IMR-90 (cell line): ENCODE measurements around the gene RADIL. TPM values are rescaled to one million over a fixed set of nuclear protein-coding genes. Genes with fewer than 3 reads are reported as not detected.

Experiments used
- ATAC-seq: fragments of 200-7000 bp; cut with Tn5 transposase; 2 replicates; pipeline ENCODE4 v1.9.1; 2020; ENCODE audit warnings: low read depth, mild to moderate bottlenecking, moderate library complexity
- BruUV-seq: library from RNA; stranded (reverse); fragments of 400-500 nt; replicated peaks from 2 replicates; lab custom pipeline; 2021; lab: Mats Ljungman, UMichigan
- CTCF ChIA-PET: fragments of 300-600 bp; formaldehyde crosslinking; extraction: SDS; loops from one replicate; lab custom pipeline; 2021; ENCODE audit warnings: antibody characterized with exemption; lab: Yijun Ruan, JAX
- POLR2A ChIA-PET: fragments of 300-600 bp; sonication (Branson Sonifier 250); formaldehyde crosslinking; loops from one replicate; lab custom pipeline; 2022; ENCODE audit warnings: antibody characterized with exemption; ENCODE audit not compliant: unreplicated experiment; lab: Charles Lee
- DNase-seq: peaks from one replicate; pipeline ENCODE4 v3.0.0; 2013
- H2AFZ ChIP-seq: replicated peaks from 2 replicates; pipeline ENCODE3; 2013; ENCODE audit warnings: low read length, mild to moderate bottlenecking; ENCODE audit not compliant: poor library complexity
- H2AK5ac ChIP-seq: 2 replicates; pipeline ENCODE4 v1.6.1; 2013; ENCODE audit warnings: low read depth, low read length, inconsistent platforms
- H2AK9ac ChIP-seq: replicated peaks from 2 replicates; pipeline ENCODE3; 2013; ENCODE audit warnings: mild to moderate bottlenecking, low read depth, low read length, moderate library complexity; ENCODE audit not compliant: poor library complexity
- H2BK120ac ChIP-seq: 2 replicates; pipeline ENCODE4 v1.6.1; 2013; ENCODE audit warnings: low read depth, low read length, inconsistent platforms
- H2BK15ac ChIP-seq: 3 replicates; pipeline ENCODE4 v1.6.1; 2013; ENCODE audit warnings: low read depth, low read length, inconsistent platforms
- H2BK20ac ChIP-seq: 2 replicates; pipeline ENCODE4 v1.6.1; 2013; ENCODE audit warnings: low read depth, mild to moderate bottlenecking, inconsistent platforms, low read length, moderate library complexity
- H2BK5ac ChIP-seq: 2 replicates; pipeline ENCODE4 v1.6.1; 2013; ENCODE audit warnings: mild to moderate bottlenecking, low read depth, low read length, inconsistent platforms; ENCODE audit not compliant: poor library complexity, severe bottlenecking
- H3K14ac ChIP-seq: replicated peaks from 2 replicates; pipeline ENCODE4 v1.6.1; 2013; ENCODE audit warnings: low read depth, low read length, inconsistent platforms
- H3K18ac ChIP-seq: 2 replicates; pipeline ENCODE4 v1.6.1; 2013; ENCODE audit warnings: low read depth, low read length, control low read depth
- H3K23ac ChIP-seq: 2 replicates; pipeline ENCODE4 v1.6.1; 2013; ENCODE audit warnings: low read depth, low read length, inconsistent platforms
- H3K27ac ChIP-seq: 2 replicates; pipeline ENCODE4 v1.5.1; 2013; ENCODE audit warnings: mild to moderate bottlenecking, control low read depth, low read length; ENCODE audit not compliant: insufficient read depth
- H3K27me3 ChIP-seq: 2 replicates; pipeline ENCODE4 v1.6.1; 2013; ENCODE audit warnings: low read length; ENCODE audit not compliant: control insufficient read depth, insufficient read depth
- H3K36me3 ChIP-seq: 2 replicates; pipeline ENCODE4 v1.6.1; 2013; ENCODE audit warnings: low read length, mixed read lengths; ENCODE audit not compliant: control insufficient read depth, insufficient read depth
- H3K4ac ChIP-seq: 2 replicates; pipeline ENCODE4 v1.6.1; 2013; ENCODE audit warnings: low read depth, low read length, inconsistent platforms
- H3K4me1 ChIP-seq: 2 replicates; pipeline ENCODE4 v1.6.1; 2013; ENCODE audit warnings: low read length, mixed read lengths; ENCODE audit not compliant: control insufficient read depth, insufficient read depth
- H3K4me2 ChIP-seq: 2 replicates; pipeline ENCODE4 v1.6.1; 2013; ENCODE audit warnings: low read depth, mild to moderate bottlenecking, control low read depth, low read length, moderate library complexity
- H3K4me3 ChIP-seq: 2 replicates; pipeline ENCODE4 v1.5.1; 2013; ENCODE audit warnings: low read depth, mild to moderate bottlenecking, control low read depth, low read length, moderate library complexity; ENCODE audit not compliant: insufficient read depth
- H3K56ac ChIP-seq: 2 replicates; pipeline ENCODE4 v1.6.1; 2013; ENCODE audit warnings: low read length, inconsistent platforms; ENCODE audit not compliant: insufficient read depth; ENCODE audit errors: extremely low read depth
- H3K79me1 ChIP-seq, 2 experiments: 2 replicates each; pipeline ENCODE4 v1.6.1; 2013; ENCODE audit warnings: low read length in 2 of 2, inconsistent platforms in 1 of 2, low read depth in 1 of 2
- H3K9ac ChIP-seq: 2 replicates; pipeline ENCODE4 v1.6.1; 2013; ENCODE audit warnings: low read depth, low read length, control low read depth
- H3K9me1 ChIP-seq: 2 replicates; pipeline ENCODE4 v1.6.1; 2013; ENCODE audit warnings: low read length, inconsistent platforms; ENCODE audit not compliant: insufficient read depth
- H3K9me3 ChIP-seq: 2 replicates; pipeline ENCODE4 v1.6.1; 2013; ENCODE audit warnings: low read length; ENCODE audit not compliant: control insufficient read depth, insufficient read depth
- H4K20me1 ChIP-seq: 2 replicates; pipeline ENCODE4 v1.6.1; 2013; ENCODE audit warnings: low read length, inconsistent platforms; ENCODE audit not compliant: insufficient read depth
- H4K5ac ChIP-seq: 2 replicates; pipeline ENCODE4 v1.6.1; 2013; ENCODE audit warnings: mild to moderate bottlenecking, low read depth, low read length, control low read depth
- H4K8ac ChIP-seq, 2 experiments: 2 replicates each; pipeline ENCODE4 v1.6.1; 2013; ENCODE audit warnings: low read depth in 2 of 2, low read length in 2 of 2, control low read depth in 1 of 2, inconsistent platforms in 1 of 2
- H4K91ac ChIP-seq: 2 replicates; pipeline ENCODE4 v1.6.1; 2013; ENCODE audit warnings: low read depth, low read length, inconsistent platforms; ENCODE audit not compliant: insufficient read depth
- BHLHE40 ChIP-seq: fragments of 150-350 bp; IDR thresholded peaks from 2 replicates; pipeline ENCODE4 v1.6.1; 2016; ENCODE audit warnings: mild to moderate bottlenecking, low read depth, low read length
- CEBPB ChIP-seq: IDR thresholded peaks from 2 replicates; pipeline ENCODE4 v1.6.1; 2012; ENCODE audit warnings: low read depth, low read length, improper control_type of control experiment
- CTCF ChIP-seq: conservative IDR thresholded peaks from 2 replicates; pipeline ENCODE4 v1.5.1; 2012; ENCODE audit warnings: mild to moderate bottlenecking, low read depth, low read length, improper control_type of control experiment
- FOS ChIP-seq: fragments of 150-350 bp; IDR thresholded peaks from 2 replicates; pipeline ENCODE4 v1.6.1; 2016; ENCODE audit warnings: low read depth, low read length
- MXI1 ChIP-seq: IDR thresholded peaks from 2 replicates; pipeline ENCODE4 v1.6.1; 2012; ENCODE audit warnings: low read depth, mild to moderate bottlenecking, low read length, moderate library complexity, borderline replicate concordance
- RAD21 ChIP-seq: IDR thresholded peaks from 2 replicates; pipeline ENCODE4 v1.6.1; 2012; ENCODE audit warnings: low read length, improper control_type of control experiment
- WGBS, 2 experiments: methylation state at CpG; one replicate each; pipeline versions ENCODE4 v1.1.5 to v1.1.7; 2013; ENCODE audit warnings: missing lambda C conversion rate in 2 of 2; ENCODE audit not compliant: insufficient read length in 1 of 2; ENCODE audit errors: extremely low coverage in 2 of 2; 5-methylcytosine and 5-hydroxymethylcytosine counted together
- dilution Hi-C: fragments of 300-500 bp; cut with HindIII; formaldehyde crosslinking; loops from one replicate; pipeline ENCODE4 v1.14.3; 2018; ENCODE audit warnings: low sequenced_read_pairs; ENCODE audit not compliant: unreplicated experiment
- in situ Hi-C: fragments of 300-500 bp; cut with MboI; formaldehyde crosslinking; loops from 3 replicates; pipeline ENCODE4 v1.14.3; 2019; ENCODE audit warnings: low sequenced_read_pairs, inconsistent platforms, mixed read lengths
- intact Hi-C: fragments of 100-400 bp; cut with micrococcal nuclease; formaldehyde crosslinking; loops from 2 replicates; pipeline ENCODE4 v1.10.0; 2022
- polyA plus RNA-seq, 3 experiments: library from polyadenylated mRNA; depleted of rRNA; stranded (reverse); fragments of >200 nt; gene quantifications; 2 replicates each; pipeline ENCODE4 v1.2.3, GENCODE V29; 2012; ENCODE audit warnings: low replicate concordance in 1 of 3
- total RNA-seq: library from RNA; depleted of rRNA; stranded (reverse); fragments of >200 nt; gene quantifications from 2 replicates; pipeline ENCODE4 v1.2.3, GENCODE V29; 2012
- TF ChIP-seq, protein P1 (sequence below): fragments of 150-350 bp; IDR thresholded peaks from 2 replicates; pipeline ENCODE4 v1.6.1; 2016; ENCODE audit warnings: low read depth, mild to moderate bottlenecking, low read length, moderate library complexity, borderline replicate concordance

Gene RADIL
- total and polyA plus RNA-seq, 2 of the 4 experiments (the other 2 are of a cell fraction), result 0.18 to 0.48 TPM

GRCh38 chr7:4842319-4843064 is 41.0 kb downstream of the RADIL start:
- H3K79me1 ChIP-seq, result no peaks in the 10 kb centered on the region
- peak overlapping the region; percentile 35; the same call in 1 of the 2 replicates for H3K4me2 ChIP-seq
- WGBS, 2 experiments, result no CpG with 5 or more reads among the region's 22 CpGs
- H3K27ac ChIP-seq, result peak overlapping the region; percentile 77; the same call in 1 of the 2 replicates
- no peaks in the 10 kb centered on the region for H3K9me1 ChIP-seq
- H3K18ac ChIP-seq, result no peak overlapping the region; the same call in 1 of the 2 replicates
- ATAC-seq (peak; percentile 83), DNase-seq (peak; percentile 13)
- POLR2A ChIA-PET, result interaction anchor here (0.6 kb wide), 1 partner anchor 21 kb away, joined by 4 read pairs; no protein-coding TSS in a partner anchor
- H2BK20ac ChIP-seq, result no peak overlapping the region
- no peak overlapping the region for H3K4me3 ChIP-seq
- BruUV-seq, result no TSS peak
- peak overlapping the region; percentile 14; the same call in 1 of the 2 replicates for H4K5ac ChIP-seq
- H4K8ac ChIP-seq, result peak overlapping the region in 1 of 2 experiments; percentile 1; a peak in 1 of 4 replicates
- no peak overlapping the region for H2AK5ac ChIP-seq
- no peak overlapping the region for H2BK120ac ChIP-seq
- peaks cover 5% of the 10 kb centered on the region; the same call in 1 of the 2 replicates for H3K4me1 ChIP-seq
- no peak overlapping the region for H2BK15ac ChIP-seq
- no peaks in the 10 kb centered on the region for H4K20me1 ChIP-seq
- no peak overlapping the region for H3K14ac ChIP-seq
- TF ChIP-seq BHLHE40 (no peak), CTCF (no peak), CEBPB (0 out of 2 replicates have a peak, but pooled peaks have one; percentile 7), MXI1 (no peak), FOS (no peak), RAD21 (no peak)
- TF ChIP-seq, protein P1, sequence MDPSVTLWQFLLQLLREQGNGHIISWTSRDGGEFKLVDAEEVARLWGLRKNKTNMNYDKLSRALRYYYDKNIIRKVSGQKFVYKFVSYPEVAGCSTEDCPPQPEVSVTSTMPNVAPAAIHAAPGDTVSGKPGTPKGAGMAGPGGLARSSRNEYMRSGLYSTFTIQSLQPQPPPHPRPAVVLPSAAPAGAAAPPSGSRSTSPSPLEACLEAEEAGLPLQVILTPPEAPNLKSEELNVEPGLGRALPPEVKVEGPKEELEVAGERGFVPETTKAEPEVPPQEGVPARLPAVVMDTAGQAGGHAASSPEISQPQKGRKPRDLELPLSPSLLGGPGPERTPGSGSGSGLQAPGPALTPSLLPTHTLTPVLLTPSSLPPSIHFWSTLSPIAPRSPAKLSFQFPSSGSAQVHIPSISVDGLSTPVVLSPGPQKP, result no peak
- no peak overlapping the region for H3K23ac ChIP-seq
- H3K27me3 ChIP-seq, result no peaks in the 10 kb centered on the region; the same call in 1 of the 2 replicates
- no peak overlapping the region for H3K56ac ChIP-seq
- intact Hi-C loops, result no loop called here
- H3K36me3 ChIP-seq, result no peaks in the 10 kb centered on the region
- H3K9me3 ChIP-seq, result no peaks in the 10 kb centered on the region
- peak overlapping the region; percentile 15; the same call in 1 of the 2 replicates for H3K9ac ChIP-seq
- H2AK9ac ChIP-seq, result no peak overlapping the region
- in situ Hi-C loops, result no loop called here
- CTCF ChIA-PET, result interaction anchor here (0.6 kb wide), 1 partner anchor 202 kb away, joined by 3 read pairs; no protein-coding TSS in a partner anchor
- no peak overlapping the region for H4K91ac ChIP-seq
- H2AFZ ChIP-seq, result peak overlapping the region; percentile 88
- dilution Hi-C loops, result no loop called here
- H2BK5ac ChIP-seq, result no peak overlapping the region
- H3K4ac ChIP-seq, result no peak overlapping the region
